Stomach (tissue), 9 donors: Measurements from ENCODE around the gene SMIM43. TPM values are rescaled to one million over a fixed set of nuclear protein-coding genes. Genes with fewer than 3 reads are reported as not detected.
A peak's percentile ranks its signal among the peaks of the same experiment; 100 is the strongest.
"Not testable (repeated sequence)": the region's sequence is repeated elsewhere in the genome, so short reads cannot be mapped to it uniquely, and the experiment has no call there.

ENCODE experiments used
- DNase-seq, 2 donors: peaks; one replicate each; pipeline versions ENCODE4 v3.0.0 to v3.0.0-alpha.2; 2013 to 2019
- H3K27ac ChIP-seq, 5 donors: fragments of 200-600 bp in 4 of 5; sonication (generic) in 4 of 5; one replicate each; pipeline ENCODE4 v1.5.1; 2013 to 2019; ENCODE audit warnings: mild to moderate bottlenecking in 1 of 5, moderate library complexity in 1 of 5
- H3K27me3 ChIP-seq, 3 donors: fragments of 200-600 bp; sonication (generic); one replicate each; pipeline ENCODE4 v1.5.1; 2017 to 2019; ENCODE audit warnings: mixed run types in 1 of 3
- H3K36me3 ChIP-seq, 4 donors: fragments of 200-600 bp; sonication (generic); 1 replicate in 3 of 4; 2 replicates in 1 of 4; pipeline ENCODE4 v1.5.1; 2016 to 2019
- H3K4me1 ChIP-seq, 4 donors: fragments of 200-600 bp; sonication (generic); one replicate each; pipeline ENCODE4 v1.5.1; 2016 to 2019
- H3K4me3 ChIP-seq, 4 donors: fragments of 200-600 bp; sonication (generic) in 3 of 4; one replicate each; pipeline ENCODE4 v1.5.1; 2016 to 2019; ENCODE audit warnings: mild to moderate bottlenecking in 1 of 4
- H3K9me3 ChIP-seq, 4 donors: fragments of 200-600 bp; sonication (generic); one replicate each; pipeline ENCODE4 v1.5.1; 2016 to 2019
- CTCF ChIP-seq, 7 experiments: fragments of 450-650 bp in 4 of 7; fragments of 200-600 bp in 3 of 7; sonication (generic) in 3 of 7; IDR thresholded peaks; one replicate each; pipeline ENCODE4 v1.5.1; 2016 to 2019; ENCODE audit warnings: antibody characterized with exemption in 7 of 7, control low read depth in 2 of 7, mild to moderate bottlenecking in 1 of 7
- EP300 ChIP-seq: sonication (generic); formaldehyde crosslinking; IDR thresholded peaks from one replicate; pipeline ENCODE4 v1.6.1; 2017; ENCODE audit warnings: antibody characterized with exemption
- POLR2A ChIP-seq, 4 donors: fragments of 450-650 bp; IDR thresholded peaks; one replicate each; pipeline ENCODE4 v1.6.1; 2016; ENCODE audit warnings: antibody characterized with exemption in 4 of 4, control low read depth in 2 of 4, mild to moderate bottlenecking in 1 of 4, moderate library complexity in 1 of 4
- POLR2AphosphoS5 ChIP-seq, 3 donors: sonication (generic); formaldehyde crosslinking; IDR thresholded peaks; one replicate each; pipeline ENCODE4 v1.6.1; 2016; ENCODE audit warnings: antibody characterized with exemption in 3 of 3
- WGBS, 5 donors: extraction: QIAGEN DNeasy Blood & Tissue Kit in 3 of 5; methylation state at CpG; one replicate each; pipeline versions ENCODE4 v1.1.5 to v1.1.7; 2013 to 2018; 5-methylcytosine and 5-hydroxymethylcytosine counted together
- intact Hi-C: fragments of 100-400 bp; cut with DNase I; formaldehyde crosslinking; loops from one replicate; pipeline ENCODE4 v1.15.1; 2023; ENCODE audit warnings: low total_unique reads
- polyA plus RNA-seq, 3 donors: library from polyadenylated mRNA; stranded (reverse); fragments of 200-250 nt; gene quantifications; one replicate each; pipeline ENCODE4 v1.2.3, GENCODE V29; 2013
- total RNA-seq, 5 donors: library from RNA; depleted of rRNA; stranded (reverse); fragments of >200 nt; gene quantifications; one replicate each; pipeline versions ENCODE4 v1.1.0 to v1.2.3, GENCODE V29; 2014 to 2016
- donor health status: healthy with polysubstance abuse.
- donor health status: Bipolar disorder and iron deficiency.
- donor health status: healthy.

Gene SMIM43
- total and polyA plus RNA-seq, 8 donors, result 0.10 to 0.31 (median 0.18) TPM; not detected in 5

DNA sequence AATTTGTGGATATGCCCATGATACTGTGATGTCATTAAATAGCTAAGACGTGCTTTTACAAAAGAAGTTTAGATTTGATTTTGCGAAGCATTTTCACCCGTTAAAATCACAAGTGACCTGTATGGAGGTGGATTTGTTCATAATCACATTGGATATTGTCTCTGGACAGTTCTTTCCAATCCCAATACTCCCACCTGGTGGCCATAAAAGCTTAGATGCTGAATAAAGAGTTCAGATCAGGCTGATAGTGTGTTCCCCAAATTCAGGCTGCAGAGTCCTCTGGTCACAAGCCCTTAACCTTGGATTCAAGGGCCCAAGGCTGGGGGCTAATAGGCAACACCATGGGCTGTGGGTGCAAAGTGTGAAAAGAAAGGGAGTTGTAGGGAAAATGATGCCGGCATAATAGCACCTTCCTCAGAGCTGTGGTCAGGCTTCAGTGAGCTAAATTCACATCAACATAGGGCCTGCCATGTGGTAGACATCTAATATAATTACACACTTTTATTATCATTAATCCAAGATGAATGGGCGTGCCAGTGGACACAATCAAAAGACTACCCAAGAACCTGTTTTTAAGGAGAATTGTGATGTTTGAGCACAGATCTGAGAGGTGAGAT lies 28.1 kb downstream of the SMIM43 start:
- TF ChIP-seq EP300 (no peak), CTCF (IDR thresholded peaks at IDR 0.05) (peak in 4 of 7 experiments; percentile 9 to 53 (median 42))
- Histone ChIP-seq H3K4me1 (no peaks in the 10 kb centered on the region), H3K27me3 (no peaks in the 10 kb centered on the region), H3K4me3 (no peak overlapping the region), H3K27ac (no peak overlapping the region), H3K9me3 (no peaks in the 10 kb centered on the region), H3K36me3 (no peaks in the 10 kb centered on the region)
- intact Hi-C loops, result loop anchor here (10.0 kb wide), 1 partner anchor 272 kb away; no protein-coding TSS in a partner anchor
- WGBS, 5 donors, result 51 to 70% (median 60%) methylated on average over 5 of the region's 5 CpGs
- peak in 1 of 2 donors; percentile 70 for DNase-seq

GRCh38 chr4:121734571-121734970 lies 30.4 kb downstream of the SMIM43 start:
- Histone ChIP-seq H3K4me1 (no peaks in the 10 kb centered on the region), H3K9me3 (no peaks in the 10 kb centered on the region), H3K36me3 (no peaks in the 10 kb centered on the region), H3K27me3 (no peaks in the 10 kb centered on the region), H3K4me3 (no peak overlapping the region), H3K27ac (no peak overlapping the region)
- TF ChIP-seq POLR2A (IDR thresholded peaks at IDR 0.05) (no peak), POLR2AphosphoS5 (IDR thresholded peaks at IDR 0.05) (no peak), EP300 (no peak), CTCF (IDR thresholded peaks at IDR 0.05) (no peak)
- no peak for DNase-seq
- intact Hi-C loops, result loop anchor here (10.0 kb wide), 1 partner anchor 270 kb away; no protein-coding TSS in a partner anchor
- 73 to 95% (median 88%) methylated on average over 1 of the region's 1 CpG for WGBS, 5 donors

GRCh38 chr4:121733942-121734341 lies 31.0 kb downstream of the SMIM43 start:
- 85 to 100% (median 91%) methylated on average over 1 of the region's 1 CpG for WGBS, 5 donors
- no peak for DNase-seq
- H3K4me3 ChIP-seq, result no peak overlapping the region
- H3K9me3 ChIP-seq, result no peaks in the 10 kb centered on the region
- H3K27ac ChIP-seq, result no peak overlapping the region
- intact Hi-C loops, result loop anchor here (10.0 kb wide), 1 partner anchor 269 kb away; no protein-coding TSS in a partner anchor
- no peaks in the 10 kb centered on the region for H3K4me1 ChIP-seq
- no peak for TF ChIP-seq POLR2A (IDR thresholded peaks at IDR 0.05)
- TF ChIP-seq CTCF (IDR thresholded peaks at IDR 0.05), result no peak
- TF ChIP-seq EP300, result no peak
- no peak for TF ChIP-seq POLR2AphosphoS5 (IDR thresholded peaks at IDR 0.05)
- no peaks in the 10 kb centered on the region for H3K36me3 ChIP-seq
- no peaks in the 10 kb centered on the region for H3K27me3 ChIP-seq

DNA sequence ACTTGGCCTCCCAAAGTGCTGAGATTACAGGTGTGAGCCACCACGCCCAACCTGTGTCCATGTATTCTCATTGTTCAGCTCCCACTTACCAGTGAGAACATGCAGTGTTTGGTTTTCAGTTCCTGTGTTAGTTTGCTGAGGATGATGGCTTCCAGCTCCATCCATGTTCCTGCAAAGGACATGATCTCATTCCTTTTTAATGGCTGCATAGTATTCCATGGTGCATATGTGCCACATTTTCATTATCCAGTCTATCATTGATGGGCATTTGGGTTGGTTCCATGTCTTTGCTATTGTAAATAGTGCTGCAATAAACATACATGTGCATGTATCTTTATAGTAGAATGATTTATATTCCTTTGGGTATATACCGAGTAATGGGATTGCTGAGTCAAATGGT lies 35.2 kb downstream of the SMIM43 start:
- 93 to 100% (median 99%) methylated on average over 2 of the region's 2 CpGs for WGBS, 5 donors
- not testable (repeated sequence) for H3K4me1 ChIP-seq, H3K4me3 ChIP-seq, H3K36me3 ChIP-seq, H3K27ac ChIP-seq, H3K9me3 ChIP-seq, DNase-seq, H3K27me3 ChIP-seq
- intact Hi-C loops, result loop anchor here (10.0 kb wide), 1 partner anchor 265 kb away; no protein-coding TSS in a partner anchor

- Histone ChIP-seq H3K27me3 (no peaks in the 10 kb centered on the region), H3K4me3 (no peak overlapping the region), H3K4me1 (no peaks in the 10 kb centered on the region), H3K27ac (no peak overlapping the region), H3K9me3 (no peaks in the 10 kb centered on the region), H3K36me3 (no peaks in the 10 kb centered on the region)
- intact Hi-C loops, result no loop called here
- 43 to 68% (median 56%) methylated on average over 3 of the region's 3 CpGs for WGBS, 5 donors
- TF ChIP-seq CTCF (IDR thresholded peaks at IDR 0.05) (no peak), EP300 (no peak), POLR2AphosphoS5 (IDR thresholded peaks at IDR 0.05) (no peak), POLR2A (IDR thresholded peaks at IDR 0.05) (no peak)
- no peak for DNase-seq
Observed at GRCh38 chr4:121728798-121729226, 36.2 kb downstream of the SMIM43 start.
